ENCODE results near the gene NOC3L. TPM values are rescaled to one million over a fixed set of nuclear protein-coding genes. Genes with fewer than 3 reads are reported as not detected.

The NOC3L gene
- total RNA-seq, 1 experiment from 2014 or later = 41.2 TPM

GRCh38 chr10:94315024-94315451 is 47.7 kb downstream of the NOC3L start:
- no TSS peak for BruUV-seq (replicated peaks)
- Histone ChIP-seq H3K27me3 (ENCODE audit: control insufficient read depth, insufficient read depth, low read length) (no peaks in the 10 kb centered on the region), H3K27ac (ENCODE audit: low read length) (no peak overlapping the region), H3K4me1 (ENCODE audit: control insufficient read depth, insufficient read depth, low read length) (no peaks in the 10 kb centered on the region), H3K4me3 (ENCODE audit: low read depth in 2 of 2, low read length in 2 of 2) (no peak overlapping the region), H3K36me3 (ENCODE audit: control insufficient read depth, insufficient read depth, low read length) (peaks cover 5% of the 10 kb centered on the region), H3K9me3 (ENCODE audit: control insufficient read depth, insufficient read depth, low read depth, low read length) (no peaks in the 10 kb centered on the region)
- POLR2A ChIA-PET = no interaction called here
- no peak for DNase-seq (ENCODE audit: low read depth, low spot score)
- TF ChIP-seq REST (IDR thresholded peaks at IDR 0.05; ENCODE audit: insufficient read depth in 1 of 2, low read depth in 2 of 2, low read length in 1 of 2) = no peak
- no peak for TF ChIP-seq SIN3A (IDR thresholded peaks at IDR 0.05; ENCODE audit: borderline replicate concordance, insufficient read depth, low read depth, low read length)
- TF ChIP-seq CTCF (IDR thresholded peaks at IDR 0.05) = 0 out of 2 replicates have a peak, but pooled peaks have one; percentile 22
- no peak for TF ChIP-seq TCF7L2 (IDR thresholded peaks at IDR 0.05; ENCODE audit: low read depth, low read length)
- no peak for TF ChIP-seq POLR2AphosphoS5 (IDR thresholded peaks at IDR 0.05; ENCODE audit: low read depth, low read length)
- in situ Hi-C loops (cut with HindIII; ENCODE audit: low pct_unique_long_range_greater_than_20kb, low sequenced_read_pairs) = no loop called here
- no peak for ATAC-seq
- intact Hi-C loops (cut with micrococcal nuclease; ENCODE audit: unreplicated experiment) = no loop called here
- CTCF ChIA-PET = no interaction called here

GRCh38 chr10:94310369-94310768 is 52.4 kb downstream of the NOC3L start:
- CTCF ChIA-PET = interaction anchor here (1.0 kb wide), 1 partner anchor 393 kb away, joined by 3 read pairs; no protein-coding TSS in a partner anchor
- H3K9me3 ChIP-seq (ENCODE audit: control insufficient read depth, insufficient read depth, low read depth, low read length) = no peaks in the 10 kb centered on the region
- in situ Hi-C loops (cut with HindIII; ENCODE audit: low pct_unique_long_range_greater_than_20kb, low sequenced_read_pairs) (no loop called here), intact Hi-C loops (cut with micrococcal nuclease; ENCODE audit: unreplicated experiment) (no loop called here)
- no peak for DNase-seq (ENCODE audit: low read depth, low spot score)
- TF ChIP-seq CTCF (IDR thresholded peaks at IDR 0.05) = no peak
- TF ChIP-seq REST (IDR thresholded peaks at IDR 0.05; ENCODE audit: insufficient read depth in 1 of 2, low read depth in 2 of 2, low read length in 1 of 2) = no peak
- no peak for TF ChIP-seq TCF7L2 (IDR thresholded peaks at IDR 0.05; ENCODE audit: low read depth, low read length)
- TF ChIP-seq POLR2AphosphoS5 (IDR thresholded peaks at IDR 0.05; ENCODE audit: low read depth, low read length) = no peak
- no peak for TF ChIP-seq SIN3A (IDR thresholded peaks at IDR 0.05; ENCODE audit: borderline replicate concordance, insufficient read depth, low read depth, low read length)
- no peak for ATAC-seq
- H3K4me1 ChIP-seq (ENCODE audit: control insufficient read depth, insufficient read depth, low read length) = no peaks in the 10 kb centered on the region
- H3K36me3 ChIP-seq (ENCODE audit: control insufficient read depth, insufficient read depth, low read length) = peaks cover 7% of the 10 kb centered on the region
- no peak overlapping the region for H3K27ac ChIP-seq (ENCODE audit: low read length)
- no peak overlapping the region for H3K4me3 ChIP-seq (ENCODE audit: low read depth in 2 of 2, low read length in 2 of 2)
- no TSS peak for BruUV-seq (replicated peaks)
- POLR2A ChIA-PET = no interaction called here
- H3K27me3 ChIP-seq (ENCODE audit: control insufficient read depth, insufficient read depth, low read length) = no peaks in the 10 kb centered on the region
